ENCODE measurements around the gene ASPSCR1. TPM values are rescaled to one million over a fixed set of nuclear protein-coding genes. Genes with fewer than 3 reads are reported as not detected.

ASPSCR1 gene
- total RNA-seq, 1 experiment from 2014 or later, result 51.0 TPM

- no peak overlapping the region for H3K9ac ChIP-seq (ENCODE audit: low read length)
- intact Hi-C loops (cut with micrococcal nuclease), result no loop called here
- no peaks in the 10 kb centered on the region for H3K27me3 ChIP-seq (ENCODE audit: insufficient read depth, low read length)
- POLR2A ChIA-PET, result no interaction called here
- H3K9me2 ChIP-seq (ENCODE audit: insufficient read depth), result no peaks in the 10 kb centered on the region
- BruUV-seq (replicated peaks), result no TSS peak
- no peak overlapping the region for H3K27ac ChIP-seq (ENCODE audit: low read depth, low read length)
- no peaks in the 10 kb centered on the region for H3K9me3 ChIP-seq (ENCODE audit: control insufficient read depth in 1 of 2, insufficient read depth in 1 of 2, low read depth in 1 of 2, low read length in 2 of 2)
- CTCF ChIA-PET, result interaction anchor here (1.4 to 1.6 kb wide), 3 partner anchors 57 to 60 kb away, joined by 3 to 7 read pairs (median 3); partner anchors contain the start of genes CENPX and LRRC45
- H3K4me1 ChIP-seq (ENCODE audit: control insufficient read depth in 1 of 2, insufficient read depth in 2 of 2, low read length in 2 of 2), result peaks cover 19 to 29% of the 10 kb centered on the region in 2 experiments
- no peak for TF ChIP-seq ZNF274 (IDR thresholded peaks at IDR 0.05; ENCODE audit: low read depth, low read length)
- no peak for TF ChIP-seq POLR2A (IDR thresholded peaks at IDR 0.05; ENCODE audit: borderline replicate concordance, extremely low read depth, insufficient read depth, insufficient read length)
- TF ChIP-seq, protein P1, sequence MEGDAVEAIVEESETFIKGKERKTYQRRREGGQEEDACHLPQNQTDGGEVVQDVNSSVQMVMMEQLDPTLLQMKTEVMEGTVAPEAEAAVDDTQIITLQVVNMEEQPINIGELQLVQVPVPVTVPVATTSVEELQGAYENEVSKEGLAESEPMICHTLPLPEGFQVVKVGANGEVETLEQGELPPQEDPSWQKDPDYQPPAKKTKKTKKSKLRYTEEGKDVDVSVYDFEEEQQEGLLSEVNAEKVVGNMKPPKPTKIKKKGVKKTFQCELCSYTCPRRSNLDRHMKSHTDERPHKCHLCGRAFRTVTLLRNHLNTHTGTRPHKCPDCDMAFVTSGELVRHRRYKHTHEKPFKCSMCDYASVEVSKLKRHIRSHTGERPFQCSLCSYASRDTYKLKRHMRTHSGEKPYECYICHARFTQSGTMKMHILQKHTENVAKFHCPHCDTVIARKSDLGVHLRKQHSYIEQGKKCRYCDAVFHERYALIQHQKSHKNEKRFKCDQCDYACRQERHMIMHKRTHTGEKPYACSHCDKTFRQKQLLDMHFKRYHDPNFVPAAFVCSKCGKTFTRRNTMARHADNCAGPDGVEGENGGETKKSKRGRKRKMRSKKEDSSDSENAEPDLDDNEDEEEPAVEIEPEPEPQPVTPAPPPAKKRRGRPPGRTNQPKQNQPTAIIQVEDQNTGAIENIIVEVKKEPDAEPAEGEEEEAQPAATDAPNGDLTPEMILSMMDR (IDR thresholded peaks at IDR 0.05 in 2 of 3, conservative IDR thresholded peaks at IDR 0.05 in 1 of 3; ENCODE audit: borderline replicate concordance in 1 of 3, insufficient read depth in 1 of 3, low read depth in 2 of 3, low read length in 2 of 3), result no peak
- no peak for TF ChIP-seq FOSL1 (IDR thresholded peaks at IDR 0.05; ENCODE audit: low read depth)
- TF ChIP-seq SIN3A (IDR thresholded peaks at IDR 0.05; ENCODE audit: low read depth), result no peak
- no peak for TF ChIP-seq SP1 (IDR thresholded peaks at IDR 0.05; ENCODE audit: low read depth)
- no peak for TF ChIP-seq CEBPB (IDR thresholded peaks at IDR 0.05; ENCODE audit: low read depth)
- TF ChIP-seq TCF7L2 (IDR thresholded peaks at IDR 0.05; ENCODE audit: borderline replicate concordance, extremely low read depth, insufficient read depth, insufficient read length), result no peak
- no peak for TF ChIP-seq POLR2AphosphoS5 (IDR thresholded peaks at IDR 0.05; ENCODE audit: low read depth, low read length)
- RAD21 ChIA-PET (ENCODE audit: low non-redundant PET in 1 of 2, low total read pairs in 2 of 2, uncharacterized antibody in 2 of 2, unreplicated experiment in 2 of 2), result no interaction called here
- DNase-seq (ENCODE audit: low read depth, low spot score), result no peak
- no peaks in the 10 kb centered on the region for H3K36me3 ChIP-seq (ENCODE audit: control insufficient read depth in 1 of 2, insufficient read depth in 2 of 2, low read length in 2 of 2)
- no peak overlapping the region for H2AFZ ChIP-seq (ENCODE audit: low read depth, low read length, poor library complexity, severe bottlenecking)
- H3K4me2 ChIP-seq (ENCODE audit: low read length), result no peak overlapping the region
- no peak for ATAC-seq
- H3K79me2 ChIP-seq (ENCODE audit: insufficient read depth, low read length), result no peaks in the 10 kb centered on the region
- H4K20me1 ChIP-seq (ENCODE audit: insufficient read depth), result no peaks in the 10 kb centered on the region
- H3K4me3 ChIP-seq (replicated peaks in 1 of 2; ENCODE audit: low read depth in 1 of 2, low read length in 2 of 2), result no peak overlapping the region
These were observed 14.7 kb upstream of the ASPSCR1 start for GRCh38 chr17:81962499-81963441.

Measured in HCT116 (cell line).